ENCODE data around the gene ST3GAL3. TPM values are rescaled to one million over a fixed set of nuclear protein-coding genes. Genes with fewer than 3 reads are reported as not detected.
A peak's percentile ranks its signal among the peaks of the same experiment; 100 is the strongest.

Gene ST3GAL3
- polyA plus RNA-seq, 10 donors: 24.3 to 40.5 (median 32.2) TPM

GRCh38 chr1:43877101-43877500 is 169.8 kb downstream of the ST3GAL3 start:
- no peak for DNase-seq

DNA sequence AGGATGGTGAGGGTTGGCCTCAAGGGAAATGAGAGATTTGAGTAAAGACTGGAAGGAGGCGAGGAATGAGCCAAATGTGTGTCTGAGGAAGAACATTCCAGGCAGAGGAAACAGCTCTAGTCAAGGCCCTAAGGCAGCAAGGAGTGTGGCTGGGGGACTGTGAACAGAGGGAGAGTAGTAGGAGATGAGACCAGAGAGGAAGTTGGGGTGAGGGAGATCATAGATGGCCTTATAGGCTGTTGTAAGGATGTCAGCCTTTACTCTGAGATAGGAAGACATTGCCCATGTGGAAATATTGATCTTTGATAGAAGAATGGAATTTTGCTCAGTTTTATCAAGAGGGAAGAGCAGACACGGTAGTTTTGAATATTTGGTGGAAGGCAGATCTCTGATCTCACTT is 171.1 kb downstream of the ST3GAL3 start:
- no peak for DNase-seq

DNA sequence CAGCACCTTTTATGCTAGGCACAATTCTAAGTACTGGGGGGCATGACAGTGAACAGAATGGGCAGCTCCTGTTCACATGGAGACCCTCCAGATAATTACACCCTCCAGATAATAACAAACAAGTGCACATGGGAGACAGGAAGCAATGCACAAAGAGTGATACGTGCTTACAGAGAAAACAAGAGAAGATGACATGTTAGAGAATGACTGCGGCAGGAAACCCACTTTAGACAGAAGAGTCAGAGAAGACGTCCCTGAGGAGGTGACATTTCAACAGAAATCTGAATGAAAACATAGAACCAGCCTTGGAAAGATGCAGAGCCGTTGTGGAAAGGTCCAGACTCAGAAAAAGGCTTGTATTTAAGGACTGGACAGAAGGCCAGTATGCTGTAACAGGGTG is 171.5 kb downstream of the ST3GAL3 start:
- no peak for DNase-seq

- DNase-seq: no peak
Observed at GRCh38 chr1:43879414-43879813, 172.1 kb downstream of the ST3GAL3 start.

- DNase-seq: no peak
Observed at GRCh38 chr1:43879996-43880395, 172.7 kb downstream of the ST3GAL3 start.

- DNase-seq: no peak
Observed at GRCh38 chr1:43880604-43881003, 173.3 kb downstream of the ST3GAL3 start.

GRCh38 chr1:43881415-43881814 is 174.1 kb downstream of the ST3GAL3 start:
- peak in 2 of 3 donors; percentile 16 to 41 for DNase-seq

GRCh38 chr1:43882763-43883162 is 175.4 kb downstream of the ST3GAL3 start:
- no peak for DNase-seq

GRCh38 chr1:43883321-43883720 is 176.0 kb downstream of the ST3GAL3 start:
- DNase-seq: no peak

DNA sequence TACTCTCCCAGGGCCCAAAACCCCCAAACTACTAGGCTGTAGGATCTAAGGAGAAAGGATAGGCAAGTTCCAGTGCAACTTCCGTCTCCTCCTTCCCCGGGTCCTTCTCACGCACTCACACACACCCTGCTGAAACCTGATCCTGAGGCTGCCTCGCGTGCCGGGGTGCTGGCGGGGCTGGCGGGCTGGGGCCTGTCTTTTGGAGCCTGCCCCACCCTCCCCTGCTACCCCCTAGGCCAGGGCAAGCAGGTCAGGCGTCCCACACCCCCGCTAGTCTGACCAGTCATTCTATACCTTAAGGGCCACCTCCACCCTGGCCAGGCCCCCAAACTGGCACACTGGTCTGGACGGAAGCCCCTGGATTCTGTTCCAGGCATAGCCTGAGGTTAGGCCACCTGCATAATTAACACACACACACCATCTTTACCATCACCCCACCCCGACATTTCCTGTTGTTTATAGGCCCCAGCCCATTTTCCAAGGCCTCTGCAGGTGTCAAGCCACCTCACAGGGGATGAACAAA is 178.0 kb downstream of the ST3GAL3 start:
- no peak for DNase-seq

GRCh38 chr1:43887748-43888147 is 180.4 kb downstream of the ST3GAL3 start:
- DNase-seq: no peak

- DNase-seq: no peak
Observed at GRCh38 chr1:43890815-43891214, 183.5 kb downstream of the ST3GAL3 start.

DNA sequence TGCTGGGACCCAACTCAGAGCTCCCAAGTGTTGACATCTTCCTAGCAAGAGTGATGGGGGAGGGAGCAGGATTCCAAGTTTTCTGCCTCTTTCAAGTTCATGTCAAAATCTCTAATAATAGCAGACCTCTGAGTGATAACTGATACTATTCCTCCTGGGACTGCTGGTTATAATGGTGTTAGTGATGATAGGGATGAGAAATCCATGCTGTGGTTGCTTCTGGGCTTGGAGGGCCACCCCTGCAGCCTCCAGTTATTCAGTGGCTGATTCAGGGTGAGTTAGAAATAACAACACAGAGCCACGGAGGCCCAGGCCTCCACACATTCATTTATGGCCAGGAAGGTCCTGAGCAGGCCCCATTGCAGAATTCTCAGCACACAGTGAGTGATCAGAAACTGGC is 185.7 kb downstream of the ST3GAL3 start:
- DNase-seq: peak in 1 of 3 donors; percentile 37

- no peak for DNase-seq
Observed at GRCh38 chr1:43898981-43899380, 191.6 kb downstream of the ST3GAL3 start.

DNA sequence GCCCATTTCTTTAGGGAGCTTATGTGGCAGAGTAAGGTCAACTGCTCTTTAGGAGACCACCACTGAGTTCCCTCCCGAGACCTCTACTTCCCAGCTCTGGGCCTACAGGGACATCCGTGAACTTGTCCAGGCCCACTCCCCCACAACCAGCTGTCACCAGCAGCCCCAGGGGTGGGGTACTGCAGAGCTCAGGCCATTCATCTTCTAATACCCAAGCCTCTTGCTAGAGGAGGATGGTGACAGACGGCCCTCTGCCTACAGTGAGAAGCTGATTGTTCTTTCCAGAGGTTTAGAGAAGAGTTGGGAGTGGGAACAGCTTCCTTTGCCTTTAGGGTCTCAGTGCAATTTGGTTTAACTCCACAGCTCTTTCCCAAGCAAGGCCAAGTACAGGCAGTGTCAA is 193.1 kb downstream of the ST3GAL3 start:
- DNase-seq: no peak

DNA sequence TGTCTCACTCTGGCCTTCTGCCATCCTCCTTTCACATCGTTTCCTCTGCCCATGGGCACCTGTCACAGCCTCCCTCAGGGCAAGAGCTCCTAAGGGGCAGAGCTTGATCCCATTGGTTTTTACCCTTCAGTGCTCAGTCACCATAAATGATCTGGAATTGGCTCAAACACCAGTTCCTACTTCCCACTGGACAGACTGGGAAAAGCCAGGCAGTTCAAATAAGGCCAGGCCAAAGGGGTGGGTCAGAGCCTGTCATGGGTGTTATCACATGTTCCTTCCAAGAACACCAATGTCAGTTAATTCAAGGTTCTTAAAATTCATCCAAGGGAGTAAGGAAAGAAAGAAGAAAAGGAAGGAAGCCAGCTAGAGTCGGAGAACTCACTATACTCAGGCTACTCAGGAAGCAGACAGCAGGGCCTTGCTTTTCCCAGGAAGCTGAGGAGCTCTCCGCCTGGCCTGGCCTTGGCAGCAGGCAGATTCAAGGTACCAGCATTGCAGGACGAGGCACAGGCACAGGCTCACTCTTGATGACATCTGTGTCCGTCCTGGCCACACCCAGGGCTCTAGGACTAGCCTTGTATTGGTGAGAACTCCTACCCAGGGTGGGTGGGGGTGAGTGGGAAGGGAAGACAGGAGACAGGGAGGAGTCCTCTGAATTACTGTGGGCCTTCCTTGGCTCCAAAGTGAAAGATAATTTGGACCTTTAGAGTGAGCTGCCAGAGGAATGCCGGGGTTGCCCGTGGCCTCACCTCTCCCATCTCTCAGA is 194.0 kb downstream of the ST3GAL3 start:
- DNase-seq: no peak

GRCh38 chr1:43902058-43902831 is 194.9 kb downstream of the ST3GAL3 start:
- no peak for DNase-seq

DNA sequence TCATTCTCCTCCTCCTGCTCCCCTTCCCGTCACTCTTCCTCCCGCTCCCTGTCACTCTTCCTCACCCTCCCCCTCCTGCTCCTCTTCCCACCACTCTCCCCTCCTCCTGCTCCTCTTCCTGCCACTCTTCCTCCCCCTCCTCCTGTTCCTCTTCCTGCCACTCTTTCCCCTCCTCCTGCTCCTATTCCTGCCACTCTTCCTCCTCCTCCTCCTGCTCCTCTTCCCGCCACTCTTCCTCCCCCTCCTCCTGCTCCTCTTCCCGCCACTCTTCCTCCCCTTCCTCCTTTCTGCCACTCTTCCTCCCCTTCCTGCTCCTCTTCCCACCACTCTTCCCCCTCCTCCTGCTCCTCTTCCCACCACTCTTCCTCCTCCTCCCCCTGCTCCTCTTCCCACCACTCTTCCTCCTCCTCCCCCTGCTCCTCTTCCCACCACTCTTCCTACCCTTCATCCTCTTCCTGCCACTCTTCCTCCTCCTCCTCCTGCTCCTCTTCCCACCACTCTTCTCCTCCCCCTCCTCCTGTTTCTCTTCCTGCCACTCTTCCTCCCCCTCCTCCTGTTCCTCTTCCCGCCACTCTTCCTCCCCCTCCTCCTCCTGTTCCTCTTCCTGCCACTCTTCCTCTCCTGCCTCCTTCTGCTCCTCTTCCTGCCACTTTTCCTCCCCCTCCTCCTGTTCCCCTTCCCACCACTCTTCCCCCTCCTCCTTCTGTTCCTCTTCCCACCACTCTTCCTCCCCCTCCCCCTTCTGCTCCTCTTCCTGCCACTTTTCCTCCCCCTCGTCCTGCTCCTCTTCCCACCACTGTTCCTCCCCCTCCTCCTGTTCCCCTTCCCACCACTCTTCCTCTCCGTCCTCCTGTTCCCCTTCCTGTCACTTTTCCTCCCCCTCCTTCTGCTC is 197.6 kb downstream of the ST3GAL3 start:
- DNase-seq: no peak

DNA sequence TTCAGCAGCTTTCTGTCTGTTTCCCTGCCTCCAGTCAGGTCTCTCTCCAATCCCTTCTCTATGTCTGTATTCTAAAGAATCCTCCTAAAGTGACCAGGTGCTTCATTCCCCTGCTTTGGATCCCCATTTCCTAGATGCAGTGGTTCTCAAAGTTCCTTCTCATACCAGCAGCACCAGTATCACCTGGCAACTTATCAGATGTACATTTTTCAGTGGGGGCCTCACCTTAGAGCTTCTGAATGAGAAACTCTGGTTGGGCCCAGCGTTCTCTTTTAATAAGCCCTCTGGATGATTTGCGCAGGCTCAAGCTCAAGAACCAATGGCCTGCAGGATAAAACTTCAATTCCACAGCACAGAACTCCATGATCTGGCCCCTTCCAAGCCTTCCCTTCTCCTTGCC is 200.9 kb downstream of the ST3GAL3 start:
- DNase-seq: no peak

- DNase-seq: no peak
Observed at GRCh38 chr1:43908858-43909257, 201.5 kb downstream of the ST3GAL3 start.

- DNase-seq: no peak
Observed at GRCh38 chr1:43910343-43910742, 203.0 kb downstream of the ST3GAL3 start.

DNA sequence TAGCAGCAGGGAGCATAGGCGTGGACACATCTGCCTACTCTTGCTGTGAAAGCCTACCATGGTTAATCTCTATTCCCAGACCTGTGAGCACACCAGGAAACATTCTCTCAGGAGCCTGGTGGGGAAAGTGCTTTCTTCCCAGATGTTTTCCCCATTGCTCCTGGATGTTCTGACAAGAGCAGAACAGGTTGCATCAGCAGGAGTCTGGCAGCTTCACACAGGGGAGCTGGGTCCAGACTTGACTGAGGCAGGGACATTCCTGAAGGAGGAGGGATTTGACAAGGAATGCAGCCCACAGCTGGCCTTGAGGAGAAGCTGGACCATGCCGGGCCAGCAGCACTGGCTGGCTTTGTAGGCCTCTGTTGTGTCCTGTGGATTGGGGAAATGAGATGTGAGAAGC is 205.3 kb downstream of the ST3GAL3 start:
- peak in 2 of 3 donors; percentile 29 to 56 for DNase-seq

Data from muscle of back (tissue), 11 donors.